SK-N-MC (cell line): ENCODE measurements around the gene LDAH.

Source experiments
- DNase-seq: peaks from one replicate; pipeline ENCODE4 v3.0.0-alpha.2; 2011; ENCODE audit warnings: low read depth, low spot score
- H3K27ac ChIP-seq: fragments of 200-600 bp; sonication (generic); 2 replicates; pipeline ENCODE4 v1.5.1; 2016; ENCODE audit warnings: mixed run types
- H3K36me3 ChIP-seq: fragments of 200-600 bp; sonication (generic); 2 replicates; pipeline ENCODE4 v1.6.1; 2017; ENCODE audit warnings: antibody characterized with exemption, low read length, mixed read lengths; ENCODE audit not compliant: insufficient read depth
- H3K4me3 ChIP-seq: fragments of 200-600 bp; sonication (generic); 2 replicates; pipeline ENCODE4 v1.5.1; 2016
- H3K9ac ChIP-seq: fragments of 200-600 bp; sonication (generic); 2 replicates; pipeline ENCODE4 v1.8.0; 2017; ENCODE audit warnings: mixed run types, mixed read lengths; ENCODE audit not compliant: insufficient read length
- H3K9me3 ChIP-seq: fragments of 200-600 bp; sonication (generic); 2 replicates; pipeline ENCODE4 v1.6.1; 2017; ENCODE audit warnings: low read depth, mild to moderate bottlenecking, antibody characterized with exemption, low read length, moderate library complexity, mixed read lengths
- EZH2 ChIP-seq: fragments of 200-600 bp; sonication (generic); IDR thresholded peaks from one replicate; pipeline ENCODE4 v1.6.1; 2017; ENCODE audit warnings: antibody characterized with exemption
- FOXP2 ChIP-seq: optimal IDR thresholded peaks from 2 replicates; pipeline ENCODE3; 2011; ENCODE audit warnings: mild to moderate bottlenecking, moderate library complexity; ENCODE audit not compliant: insufficient read depth; ENCODE audit errors: extremely low read length, control extremely low read depth
- POLR2AphosphoS5 ChIP-seq: IDR thresholded peaks from 2 replicates; pipeline ENCODE4 v1.6.1; 2012; ENCODE audit warnings: mild to moderate bottlenecking, low read depth, low read length, borderline replicate concordance

LDAH gene

DNA sequence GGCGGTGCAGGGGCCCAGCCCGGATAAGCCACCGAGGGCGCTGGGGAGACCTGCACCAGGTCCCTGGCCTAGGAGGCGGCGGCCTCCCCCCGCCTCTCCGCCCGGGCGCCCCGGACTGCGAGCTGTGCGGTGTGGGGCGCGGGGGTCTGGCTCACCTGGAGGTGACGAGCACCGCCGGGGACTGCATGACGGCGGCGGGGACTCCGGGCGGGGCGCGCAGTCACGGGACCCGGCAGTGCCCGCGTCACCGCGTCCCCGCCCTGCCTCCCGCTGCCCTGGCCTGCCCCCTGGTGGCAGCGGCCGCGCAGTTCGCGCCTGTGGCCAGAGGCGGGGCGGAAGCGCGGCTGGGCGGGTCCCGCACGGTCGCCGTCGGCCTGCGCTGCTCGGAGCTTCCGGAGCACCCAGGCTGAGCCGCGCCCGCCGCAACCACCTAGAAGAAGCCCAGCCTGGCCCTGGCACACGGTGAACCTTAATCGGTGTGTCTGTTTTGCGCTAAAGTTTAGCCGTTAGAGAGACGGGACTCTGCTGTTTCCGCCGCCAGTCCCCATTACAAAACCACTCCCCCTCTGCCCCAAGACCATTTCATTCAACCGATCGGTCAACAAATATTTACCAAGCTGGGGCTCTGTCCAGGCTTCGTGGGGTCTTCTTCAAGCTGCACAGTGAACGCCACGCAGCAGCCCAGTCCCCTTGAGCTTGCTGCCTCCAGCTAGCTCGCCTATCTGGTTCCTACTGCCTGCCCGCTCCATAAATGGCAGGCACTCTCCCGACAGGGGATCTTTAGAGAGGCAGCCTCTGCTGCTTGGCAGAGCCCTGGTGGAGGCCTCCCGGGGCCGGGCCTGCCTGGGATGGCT is 171.8 kb downstream of the LDAH start, which contains the start of gene HS1BP3:
HS1BP3 (minus strand) TSS at position 222 of the 854 bp plus-strand sequence; CDS start at position 187, 35 bp downstream.
- Histone ChIP-seq H3K27ac (no peak within 1 kb of the TSS), H3K9me3 (no peaks in the 10 kb centered on the region), H3K9ac (peak within 1 kb of the TSS; percentile 83), H3K4me3 (peak within 1 kb of the TSS; percentile 95), H3K36me3 (no peaks in the 10 kb centered on the region)
- no peak for DNase-seq
- TF ChIP-seq EZH2 (no peak), POLR2AphosphoS5 (peak; percentile 74), FOXP2 (peak; percentile 63)

DNA sequence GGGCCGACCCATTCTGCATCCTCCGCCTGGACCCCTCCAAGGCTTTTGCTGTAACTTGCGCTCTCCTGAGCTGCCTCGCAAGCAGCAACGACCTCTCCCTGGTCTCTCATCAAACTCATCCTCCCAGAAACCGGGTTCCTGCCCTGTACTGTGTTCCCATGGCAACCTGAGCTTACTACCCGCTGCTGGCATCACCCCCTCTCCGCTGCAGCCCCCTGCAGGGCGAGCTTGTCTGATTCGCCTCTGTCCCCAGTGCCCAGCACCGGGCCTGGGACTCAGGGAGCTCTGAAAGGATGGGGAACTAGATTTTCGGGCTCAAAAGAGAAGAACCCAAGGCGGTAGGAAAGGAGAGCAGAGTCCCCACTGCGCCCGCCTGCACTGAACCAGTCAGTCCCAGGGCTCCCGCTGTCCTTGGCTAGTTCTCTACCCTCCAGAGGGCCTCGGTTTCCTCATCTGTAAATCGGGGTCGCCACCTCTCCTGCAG is 172.5 kb downstream of the LDAH start:
- no peaks in the 10 kb centered on the region for H3K9me3 ChIP-seq
- no peak for DNase-seq

DNA sequence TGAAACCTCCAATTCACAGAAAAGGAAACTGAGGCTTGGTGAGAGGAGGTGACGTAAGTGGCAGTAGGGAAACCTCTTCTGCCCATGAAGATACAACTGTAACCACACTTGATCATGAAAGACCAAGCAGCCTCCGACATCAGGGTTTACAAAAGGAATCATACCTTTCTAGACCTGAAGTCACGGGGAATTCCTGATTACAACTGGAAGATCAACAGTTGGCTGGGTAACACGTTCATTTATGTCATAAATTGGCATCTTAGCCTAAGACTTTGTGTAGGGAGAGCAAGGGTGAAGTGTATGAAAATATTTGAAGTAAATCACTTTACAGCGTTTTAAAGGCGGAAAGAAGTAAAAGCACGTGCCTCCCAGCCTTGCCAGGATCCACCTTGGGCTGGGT is 172.9 kb downstream of the LDAH start:
- peak overlapping the region; percentile 95 for H3K4me3 ChIP-seq
- no peak overlapping the region for H3K27ac ChIP-seq
- TF ChIP-seq FOXP2, result no peak
- no peak for TF ChIP-seq POLR2AphosphoS5
- no peak for TF ChIP-seq EZH2
- H3K36me3 ChIP-seq, result no peaks in the 10 kb centered on the region
- H3K9me3 ChIP-seq, result no peaks in the 10 kb centered on the region
- DNase-seq, result no peak
- no peak overlapping the region for H3K9ac ChIP-seq

More for the DNA sequence above, 172.5 kb downstream of the LDAH start:
- Histone ChIP-seq H3K36me3 (no peaks in the 10 kb centered on the region), H3K9ac (peak overlapping the region; percentile 83), H3K4me3 (peak overlapping the region; percentile 95), H3K27ac (no peak overlapping the region)
- TF ChIP-seq POLR2AphosphoS5, result no peak
- no peak for TF ChIP-seq EZH2
- no peak for TF ChIP-seq FOXP2

DNA sequence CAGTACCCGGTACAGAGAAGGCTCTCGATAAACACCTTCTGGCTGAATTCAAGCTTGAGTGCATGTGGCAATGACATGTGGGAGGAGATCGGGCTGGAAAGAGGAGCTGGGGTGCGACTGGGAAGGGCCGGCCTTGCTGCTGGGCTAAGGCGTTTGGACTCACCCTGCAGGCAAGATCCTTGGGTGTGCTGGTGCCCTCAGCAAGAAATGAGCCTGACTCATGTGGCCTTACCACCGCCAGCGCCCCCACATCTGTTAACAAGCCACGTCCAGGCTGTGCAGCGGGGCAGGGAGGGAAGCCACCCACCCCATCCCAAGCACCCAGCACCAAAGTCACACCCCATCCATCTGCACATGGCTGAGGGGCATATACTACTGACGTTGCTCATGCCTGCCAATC is 173.3 kb downstream of the LDAH start:
- Histone ChIP-seq H3K9me3 (no peaks in the 10 kb centered on the region), H3K36me3 (no peaks in the 10 kb centered on the region), H3K9ac (no peak overlapping the region), H3K4me3 (no peak overlapping the region), H3K27ac (no peak overlapping the region)
- TF ChIP-seq FOXP2, result no peak
- no peak for TF ChIP-seq EZH2
- TF ChIP-seq POLR2AphosphoS5, result no peak
- DNase-seq, result no peak

DNA sequence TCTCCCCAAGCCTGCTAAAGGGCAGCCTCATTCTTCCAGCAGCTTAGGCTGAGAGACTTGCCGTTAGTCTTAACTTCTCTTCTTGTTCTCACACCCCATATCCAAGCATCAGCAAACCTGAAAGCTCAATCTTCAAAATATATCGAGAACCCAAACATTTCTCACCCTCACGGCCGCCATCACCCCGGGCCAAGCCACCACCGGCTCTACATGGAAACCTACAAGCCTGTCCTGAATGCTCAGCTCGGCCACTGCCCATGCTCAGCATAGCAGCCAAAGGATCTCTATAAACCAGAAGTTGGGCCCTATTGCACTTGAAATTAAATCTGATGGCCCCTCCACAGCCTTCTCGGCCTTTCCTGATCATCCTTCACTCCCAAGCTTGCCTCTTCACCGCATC is 174.1 kb downstream of the LDAH start:
- Histone ChIP-seq H3K9me3 (no peaks in the 10 kb centered on the region), H3K36me3 (no peaks in the 10 kb centered on the region), H3K27ac (no peak overlapping the region), H3K4me3 (no peak overlapping the region), H3K9ac (no peak overlapping the region)
- no peak for DNase-seq
- TF ChIP-seq FOXP2, result no peak
- no peak for TF ChIP-seq POLR2AphosphoS5
- no peak for TF ChIP-seq EZH2

DNA sequence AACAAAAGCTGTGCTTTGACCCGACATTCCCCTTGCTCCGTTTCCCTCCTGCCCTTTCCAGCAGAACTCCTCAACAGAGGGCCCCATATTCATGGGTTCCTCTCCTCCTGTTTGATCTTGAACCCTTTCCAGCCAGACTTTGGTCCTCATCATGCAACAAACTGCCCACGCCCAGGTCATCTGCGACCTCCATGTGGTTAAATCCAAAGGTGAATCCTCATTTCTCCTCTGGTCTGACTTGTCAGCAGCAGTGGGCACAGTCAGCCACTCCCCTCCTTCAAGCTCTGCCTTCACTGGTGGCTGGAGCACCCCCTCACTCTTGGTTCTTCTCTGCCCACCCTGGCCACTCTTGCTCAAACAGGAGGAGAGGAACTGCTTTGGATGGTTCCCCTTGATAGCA is 174.7 kb downstream of the LDAH start:
- TF ChIP-seq EZH2, result no peak
- no peak for TF ChIP-seq POLR2AphosphoS5
- TF ChIP-seq FOXP2, result no peak
- DNase-seq, result no peak
- Histone ChIP-seq H3K9ac (no peak overlapping the region), H3K27ac (no peak overlapping the region), H3K4me3 (no peak overlapping the region), H3K36me3 (no peaks in the 10 kb centered on the region), H3K9me3 (no peaks in the 10 kb centered on the region)

DNA sequence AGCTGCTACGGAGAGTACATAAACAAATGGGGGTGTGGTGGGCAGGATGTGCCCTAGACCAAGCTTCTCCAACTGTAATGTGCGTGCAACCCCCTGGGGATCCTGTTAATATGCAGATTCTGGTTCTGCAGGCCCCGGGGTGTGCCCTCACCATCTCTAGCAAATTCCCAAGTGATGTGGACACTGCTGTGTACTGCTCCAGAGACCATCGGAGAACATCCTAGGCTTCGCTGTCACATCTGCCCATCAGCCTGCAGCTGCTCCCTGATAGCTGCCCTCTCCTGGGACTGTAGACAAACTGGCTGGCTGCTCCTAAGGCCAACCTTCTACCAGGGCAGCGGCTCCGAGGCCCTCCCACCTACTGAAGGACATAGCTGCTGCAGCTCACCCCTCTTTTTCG is 175.2 kb downstream of the LDAH start:
- DNase-seq, result no peak
- Histone ChIP-seq H3K9ac (no peak overlapping the region), H3K9me3 (no peaks in the 10 kb centered on the region), H3K4me3 (no peak overlapping the region), H3K36me3 (no peaks in the 10 kb centered on the region), H3K27ac (no peak overlapping the region)
- TF ChIP-seq EZH2, result no peak
- no peak for TF ChIP-seq FOXP2
- no peak for TF ChIP-seq POLR2AphosphoS5

DNA sequence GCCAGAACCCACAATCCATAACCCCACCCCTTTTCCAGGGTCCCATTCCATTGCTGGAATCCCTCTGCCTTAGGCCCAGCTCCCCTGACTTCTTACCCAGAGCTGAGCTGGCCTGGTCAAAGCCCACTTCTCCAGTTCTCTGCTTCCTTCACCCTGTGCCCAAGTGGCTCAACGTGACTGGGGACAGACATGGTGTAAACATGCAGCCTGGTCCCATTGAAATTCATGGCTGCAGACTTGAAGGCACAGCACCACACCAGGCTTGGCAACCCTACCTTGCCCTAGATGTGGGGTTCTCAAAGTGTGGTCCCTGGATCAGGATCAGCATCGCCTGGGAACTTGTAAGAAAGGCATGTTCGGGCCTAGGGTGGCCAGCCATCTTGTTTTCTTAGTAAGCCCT is 175.7 kb downstream of the LDAH start:
- H3K36me3 ChIP-seq, result no peaks in the 10 kb centered on the region
- TF ChIP-seq FOXP2, result no peak
- no peak for TF ChIP-seq POLR2AphosphoS5
- TF ChIP-seq EZH2, result no peak
- no peaks in the 10 kb centered on the region for H3K9me3 ChIP-seq
- no peak overlapping the region for H3K4me3 ChIP-seq
- no peak for DNase-seq
- no peak overlapping the region for H3K27ac ChIP-seq
- no peak overlapping the region for H3K9ac ChIP-seq

DNA sequence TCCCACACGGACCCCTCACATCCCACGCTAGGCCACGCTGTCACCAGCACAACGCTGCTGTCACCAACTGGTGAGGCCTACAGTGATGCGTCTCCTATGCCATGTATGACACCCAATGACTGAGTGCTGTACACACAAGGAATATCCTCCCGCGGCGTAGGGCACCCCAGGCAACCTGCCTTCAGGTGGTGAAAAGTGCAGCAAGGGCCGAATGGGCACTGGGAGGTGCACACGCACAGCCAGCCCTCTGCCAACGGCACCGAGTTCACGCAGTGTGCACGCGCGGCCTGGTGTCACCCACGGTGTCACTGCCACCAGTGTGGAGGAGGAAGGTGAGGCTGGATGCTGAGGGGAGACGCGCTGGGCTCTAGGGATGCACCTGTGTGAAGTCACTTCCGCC is 176.5 kb downstream of the LDAH start:
- TF ChIP-seq POLR2AphosphoS5, result no peak
- TF ChIP-seq FOXP2, result no peak
- TF ChIP-seq EZH2, result no peak
- Histone ChIP-seq H3K36me3 (no peaks in the 10 kb centered on the region), H3K27ac (no peak overlapping the region), H3K9ac (no peak overlapping the region), H3K9me3 (no peaks in the 10 kb centered on the region), H3K4me3 (no peak overlapping the region)
- DNase-seq, result no peak
